Left colon (tissue), 2 donors: ENCODE data around the gene ANKRD12. TPM values are rescaled to one million over a fixed set of nuclear protein-coding genes. Genes with fewer than 3 reads are reported as not detected.

Experiments used
- ATAC-seq: fragments of 200-7000 bp; cut with Tn5 transposase; one replicate; pipeline ENCODE4 v1.9.1; 2020; ENCODE audit warnings: mild to moderate bottlenecking, moderate library complexity
- DNase-seq, 2 donors: peaks; one replicate each; pipeline ENCODE4 v3.0.0-alpha.2; 2020
- intact Hi-C, 2 donors: fragments of 100-400 bp; cut with DNase I in 1 of 2; cut with micrococcal nuclease in 1 of 2; formaldehyde crosslinking; loops; one replicate each; pipeline versions ENCODE4 v1.11.2 to v1.14.0; 2022; cut with DNase I, micrococcal nuclease
- total RNA-seq, 2 donors: library from RNA; stranded (reverse); fragmentation: NEBNext Ultra II Directional; extraction: Animal tissue kit (Norgen Biotek cat#: 25700); gene quantifications; one replicate each; pipeline ENCODE4 v1.2.1, GENCODE V29; 2021
- donor health status: DM: no; HTN: no; CAD: no.
- donor health status: DM: yes; HTN: yes; CAD: no.

ANKRD12 gene
- total RNA-seq, 2 donors from 2014 or later: 44.7 to 64.3 TPM

DNA sequence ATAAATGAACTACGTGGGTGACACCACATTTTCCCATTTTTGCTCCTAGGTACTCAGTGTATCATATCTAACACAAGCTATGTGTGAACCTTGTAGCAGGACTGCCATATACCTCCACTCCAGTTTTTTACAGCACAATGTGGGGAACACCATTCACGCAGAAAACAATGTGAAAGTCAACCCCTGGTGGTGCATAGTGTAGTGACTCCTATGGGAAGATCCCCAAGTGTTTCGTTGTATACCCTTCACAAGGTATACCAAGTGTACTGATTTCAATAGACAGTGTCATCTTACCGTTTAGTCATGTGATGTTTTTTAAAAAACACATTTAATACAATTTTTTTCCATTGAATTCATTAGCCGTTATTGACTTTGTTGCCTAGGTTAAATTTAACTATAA, 68.1 kb downstream of the ANKRD12 start:
- intact Hi-C loops: no loop called here
- ATAC-seq: no peak
- DNase-seq: no peak

DNA sequence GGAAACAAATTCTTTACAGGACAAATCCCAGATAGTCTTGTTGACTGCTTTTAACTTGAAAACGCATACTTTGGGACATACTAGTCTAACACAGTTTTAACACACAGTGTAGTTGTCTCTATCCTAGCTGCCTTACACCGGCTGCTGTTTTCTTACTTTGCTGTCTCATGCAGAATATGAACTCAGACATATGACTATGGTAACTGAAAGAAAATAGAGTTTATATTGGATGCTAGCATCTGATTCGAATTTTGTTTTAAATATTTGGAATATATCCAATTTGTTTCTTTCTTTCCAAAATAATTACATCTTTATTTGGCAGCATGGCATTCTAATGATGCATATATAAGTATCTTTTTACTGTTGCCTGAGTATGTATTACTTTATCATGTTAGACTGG, 69.8 kb downstream of the ANKRD12 start:
- intact Hi-C loops: no loop called here
- ATAC-seq: no peak
- no peak for DNase-seq

DNA sequence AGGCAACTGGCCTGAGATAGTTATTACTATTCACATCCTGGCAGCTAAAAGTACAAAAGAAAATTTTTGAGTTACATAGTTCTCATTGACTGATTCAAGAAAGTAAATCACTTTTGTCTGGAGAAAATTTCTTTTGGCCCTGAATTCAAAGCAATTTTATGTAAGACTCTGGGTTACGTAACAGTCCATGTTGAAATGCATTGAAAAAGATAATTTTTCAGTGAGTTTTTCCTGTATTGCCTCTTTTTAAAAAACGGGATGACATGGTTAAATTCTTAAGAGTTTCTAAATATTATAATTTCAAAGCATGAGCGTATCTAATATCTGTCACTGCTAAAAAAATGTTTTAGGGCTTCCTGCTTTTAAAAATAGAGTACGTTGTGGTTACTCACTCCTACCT, 72.7 kb downstream of the ANKRD12 start:
- no peak for DNase-seq
- intact Hi-C loops: no loop called here
- no peak for ATAC-seq

DNA sequence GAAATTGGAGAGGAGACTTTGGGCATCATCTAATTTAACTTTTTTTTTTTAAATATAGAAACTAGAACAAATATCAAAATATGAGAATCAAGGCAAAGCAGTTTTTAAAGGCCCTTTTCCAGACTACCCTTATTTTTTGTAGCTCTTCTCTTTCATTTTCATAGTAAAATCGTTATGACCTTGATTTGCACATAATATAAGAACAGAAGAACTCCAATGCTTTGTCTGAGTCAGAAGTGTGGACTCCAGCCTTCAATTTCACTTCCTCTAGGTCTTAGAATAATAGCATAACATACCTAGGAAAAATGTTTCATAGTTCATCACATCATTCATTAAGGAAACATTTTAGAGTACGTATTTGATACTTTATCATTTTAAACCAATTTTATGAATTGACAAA, 74.4 kb downstream of the ANKRD12 start:
- intact Hi-C loops: no loop called here
- DNase-seq (no peak), ATAC-seq (no peak)

DNA sequence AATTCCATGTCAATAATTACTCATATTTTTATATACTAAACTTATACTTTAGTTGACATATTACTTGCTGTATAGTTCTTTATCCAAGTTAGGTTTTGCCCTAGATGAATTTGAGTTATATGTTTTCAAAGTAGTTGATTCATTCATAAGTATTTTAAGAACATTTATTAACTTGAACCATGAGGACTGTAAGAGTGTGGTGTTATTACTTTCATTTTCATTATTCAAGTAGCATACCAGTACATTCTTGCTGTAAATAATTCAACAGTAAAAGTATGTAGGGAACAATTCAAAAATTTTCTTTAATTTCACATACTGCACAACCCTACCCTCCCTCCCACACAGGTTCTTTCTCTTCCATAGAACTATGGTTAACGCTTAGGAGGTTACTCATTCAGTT, 75.4 kb downstream of the ANKRD12 start:
- intact Hi-C loops: no loop called here
- DNase-seq (no peak), ATAC-seq (no peak)

DNA sequence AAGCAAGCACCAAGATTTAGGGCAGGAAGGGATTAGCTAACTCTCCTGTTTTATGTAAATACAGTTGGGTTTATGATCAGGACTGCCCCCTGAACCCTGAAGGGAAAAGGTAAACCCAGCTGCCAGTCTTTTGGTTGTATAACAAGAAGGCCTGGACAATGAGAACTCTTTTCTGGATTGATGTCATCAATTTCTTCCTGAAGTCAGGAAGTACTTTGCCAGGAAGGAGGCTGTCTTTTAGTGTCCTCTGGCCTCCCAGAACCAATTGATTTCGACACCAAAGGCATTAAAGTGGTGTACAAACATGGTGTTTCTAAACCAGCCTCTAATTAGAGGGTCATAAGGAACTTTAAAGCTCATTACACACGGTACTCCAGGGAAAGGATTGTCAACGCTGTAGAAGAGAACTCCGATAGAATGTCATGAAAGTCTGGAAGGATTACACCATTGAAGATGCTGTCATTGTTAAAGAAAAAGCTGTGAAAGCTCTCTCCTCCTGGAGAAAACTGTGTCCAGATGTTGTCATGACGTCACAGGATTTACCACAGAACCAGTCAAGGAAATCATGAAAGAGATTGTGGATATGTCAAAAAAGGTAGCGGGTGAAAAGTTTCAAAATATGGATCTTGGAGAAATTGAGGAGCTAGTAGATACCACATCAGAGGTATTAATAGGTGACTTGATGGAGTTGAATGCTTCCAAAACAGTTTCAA, 78.8 kb downstream of the ANKRD12 start:
- ATAC-seq (peak; percentile 89), DNase-seq (no peak)
- intact Hi-C loops: no loop called here

DNA sequence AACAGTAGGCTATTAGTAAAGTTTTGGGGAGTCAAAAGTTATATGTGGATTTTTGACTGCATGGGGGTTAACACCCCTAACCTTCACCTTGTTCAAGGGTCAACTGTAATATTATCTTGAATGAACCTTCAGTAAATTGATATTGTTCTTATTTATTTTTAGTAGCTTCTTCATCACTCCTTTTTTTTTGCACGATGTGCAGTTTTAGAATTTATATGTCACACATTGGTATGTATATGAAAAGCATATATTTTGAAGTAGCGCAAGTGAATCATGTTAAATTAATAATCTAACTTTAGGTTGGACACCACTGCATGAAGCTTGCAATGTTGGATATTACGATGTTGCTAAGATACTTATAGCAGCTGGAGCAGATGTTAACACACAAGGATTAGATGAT, 79.9 kb downstream of the ANKRD12 start:
- intact Hi-C loops: no loop called here
- no peak for ATAC-seq

DNA sequence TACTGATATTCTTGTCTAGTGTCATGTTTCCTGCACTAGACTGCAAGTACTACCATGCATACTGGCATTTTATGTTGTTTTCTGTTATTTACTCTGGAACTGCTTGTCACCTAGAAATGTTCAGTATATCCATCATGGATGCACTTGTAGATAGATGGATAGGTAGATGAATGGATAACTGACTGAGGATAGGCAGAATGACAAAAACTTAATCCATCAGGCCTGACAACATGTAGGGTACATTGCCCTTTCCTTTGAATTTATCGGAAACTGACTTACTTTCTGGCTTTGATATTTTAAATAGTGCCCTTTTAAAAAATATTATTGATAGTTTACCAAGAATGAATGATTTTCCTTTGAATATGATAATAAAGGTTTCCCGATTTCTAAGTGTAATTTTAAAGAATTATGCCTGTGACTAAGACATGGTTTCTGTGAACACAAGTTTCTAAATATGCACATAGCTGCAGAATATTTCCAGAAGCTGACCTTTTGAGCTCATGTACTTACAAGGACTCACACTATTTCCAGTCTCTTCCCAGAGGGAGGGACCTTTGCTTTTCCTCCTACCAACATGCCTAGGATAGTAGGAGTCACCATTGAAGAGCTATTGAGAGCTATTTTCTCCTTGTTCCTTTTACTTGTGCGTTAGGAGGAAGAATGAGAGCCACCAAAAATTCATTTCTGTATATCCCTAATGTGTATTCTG, 81.3 kb downstream of the ANKRD12 start:
- no peak for ATAC-seq
- intact Hi-C loops: no loop called here
- DNase-seq: no peak

More for the DNA sequence above, 79.9 kb downstream of the ANKRD12 start:
- no peak for DNase-seq

GRCh38 chr18:9221040-9221439, 84.5 kb downstream of the ANKRD12 start:
- ATAC-seq (no peak), DNase-seq (no peak)
- intact Hi-C loops: no loop called here

DNA sequence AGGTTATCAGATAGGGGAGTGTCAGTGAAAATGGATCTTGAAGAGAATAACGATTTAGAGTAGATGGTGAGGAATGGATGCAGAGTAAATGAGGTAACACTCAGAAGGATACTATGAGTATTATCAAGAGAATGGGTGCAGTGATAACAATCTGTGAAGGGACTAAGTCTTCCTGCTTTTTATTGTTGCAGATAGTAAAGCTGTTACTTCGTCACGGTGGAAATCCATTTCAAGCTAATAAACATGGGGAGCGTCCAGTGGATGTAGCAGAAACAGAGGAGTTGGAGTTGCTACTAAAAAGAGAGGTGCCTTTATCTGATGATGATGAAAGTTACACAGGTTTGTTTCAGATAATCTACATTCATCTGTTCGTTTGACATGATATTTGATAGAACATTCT, 85.1 kb downstream of the ANKRD12 start:
- no peak for ATAC-seq
- no peak for DNase-seq
- intact Hi-C loops: no loop called here

GRCh38 chr18:9223356-9223755, 86.8 kb downstream of the ANKRD12 start:
- intact Hi-C loops: no loop called here
- DNase-seq (no peak), ATAC-seq (no peak)

- DNase-seq (no peak), ATAC-seq (no peak)
- intact Hi-C loops: no loop called here
Measured at GRCh38 chr18:9226463-9226862, 89.9 kb downstream of the ANKRD12 start.

DNA sequence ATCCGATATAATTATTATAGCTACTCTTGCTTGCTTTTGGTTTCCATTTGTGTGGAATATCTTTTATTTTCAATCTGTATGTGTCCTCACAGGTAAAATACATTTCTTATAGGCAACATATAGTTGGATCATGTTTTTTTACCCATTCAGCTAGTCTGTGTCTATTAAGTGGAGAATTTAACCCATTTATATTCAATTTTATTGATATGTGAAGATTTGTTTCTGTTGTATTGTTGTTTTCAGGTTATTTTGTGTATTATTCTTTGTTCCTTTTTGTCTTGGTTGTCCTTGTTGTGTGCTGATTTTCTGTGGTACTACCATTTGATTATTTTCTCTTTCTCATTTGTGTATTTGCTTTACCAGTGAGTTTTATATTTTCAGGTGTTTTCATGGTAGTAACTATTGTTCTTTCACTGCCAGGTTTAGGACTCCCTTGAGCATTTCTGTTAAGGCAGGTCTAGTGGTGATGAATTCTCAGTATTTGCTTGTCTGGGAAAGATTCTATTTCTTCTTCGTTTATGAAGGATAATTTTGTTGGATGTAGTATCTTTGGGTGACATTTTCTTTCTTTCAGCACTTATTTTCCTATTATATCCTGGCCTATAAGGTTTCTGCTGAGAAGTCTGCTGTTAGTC, 95.4 kb downstream of the ANKRD12 start:
- DNase-seq (no peak), ATAC-seq (no peak)
- intact Hi-C loops: no loop called here

DNA sequence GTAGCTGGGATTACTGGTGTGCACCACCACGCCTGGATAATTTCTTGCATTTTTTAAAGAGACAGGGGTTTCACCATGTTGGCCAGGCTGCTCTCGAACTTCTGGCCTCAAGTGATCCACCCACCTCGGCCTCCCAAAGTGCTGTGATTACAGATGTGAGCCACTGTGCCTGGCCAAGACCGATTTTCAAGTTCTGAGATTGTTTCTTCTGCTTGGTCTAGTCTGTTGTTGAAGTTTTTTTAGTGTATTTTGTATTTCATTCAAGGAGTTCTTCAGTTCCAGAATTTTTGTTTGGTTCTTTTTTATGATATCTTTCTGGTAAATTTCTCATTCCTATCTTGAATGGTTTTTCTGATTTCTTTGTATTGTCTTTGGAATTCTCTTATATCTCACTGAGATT, 96.4 kb downstream of the ANKRD12 start:
- ATAC-seq (no peak), DNase-seq (no peak)
- intact Hi-C loops: no loop called here

DNA sequence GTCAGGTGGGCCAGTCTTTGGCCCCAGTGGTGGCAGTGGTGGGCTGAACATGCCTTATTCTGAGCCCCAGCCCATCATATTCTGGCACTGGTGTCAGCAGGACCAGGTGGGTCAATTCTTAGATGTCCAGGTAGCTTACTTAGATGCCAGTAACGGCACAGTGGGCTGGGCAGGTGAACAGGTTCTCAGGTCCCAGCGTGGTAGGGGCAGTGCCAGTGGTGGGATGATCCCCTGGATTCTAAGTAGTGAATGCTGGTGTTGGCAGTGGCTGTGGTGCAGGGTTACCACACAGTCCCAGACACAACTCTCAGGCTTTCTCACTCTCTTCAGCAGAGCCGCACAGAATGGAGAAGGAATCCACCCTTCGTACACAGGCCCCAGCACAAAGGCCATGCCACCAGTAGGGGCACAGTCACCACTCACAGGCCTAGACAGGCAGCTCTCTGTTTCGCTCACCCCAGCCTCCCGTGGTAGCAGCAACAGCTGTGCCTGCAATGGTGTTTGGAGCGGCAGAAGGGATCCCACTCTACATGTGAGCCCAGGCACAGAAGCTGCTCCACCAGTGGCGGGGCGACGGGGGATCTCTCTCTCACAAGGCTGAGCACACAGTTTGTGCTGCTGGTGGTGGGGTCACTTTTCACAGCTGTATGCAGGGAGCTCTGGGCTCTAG, 97.3 kb downstream of the ANKRD12 start:
- intact Hi-C loops: no loop called here
- DNase-seq (no peak), ATAC-seq (no peak)

DNA sequence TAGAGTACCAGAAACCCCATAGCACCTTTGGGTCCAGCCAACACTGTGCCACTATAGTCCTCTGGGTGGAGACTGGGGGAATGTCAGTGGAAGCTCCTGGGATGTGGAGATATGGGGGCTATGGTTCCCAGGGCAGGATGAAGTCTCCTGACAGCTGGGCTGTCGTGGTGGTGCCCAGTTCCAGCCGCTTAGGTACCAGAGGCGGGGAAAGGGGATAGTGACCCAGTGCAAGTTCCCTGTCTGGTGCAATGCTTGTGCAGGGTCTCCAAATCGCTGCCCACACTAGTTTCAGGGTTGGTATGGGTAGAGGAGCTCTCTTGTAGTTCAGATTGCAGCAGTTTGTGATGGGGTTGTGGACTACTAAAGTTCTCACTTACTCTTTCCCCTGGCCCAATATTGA, 97.9 kb downstream of the ANKRD12 start:
- intact Hi-C loops: no loop called here
- no peak for DNase-seq
- ATAC-seq: no peak

- no peak for DNase-seq
- intact Hi-C loops: no loop called here
- no peak for ATAC-seq
Measured at GRCh38 chr18:9237981-9238380, 101.4 kb downstream of the ANKRD12 start.

- no peak for DNase-seq
- intact Hi-C loops: no loop called here
- ATAC-seq: no peak
Measured at GRCh38 chr18:9239720-9240119, 103.1 kb downstream of the ANKRD12 start.

GRCh38 chr18:9240270-9240669, 103.7 kb downstream of the ANKRD12 start:
- intact Hi-C loops: no loop called here
- DNase-seq (no peak), ATAC-seq (no peak)

DNA sequence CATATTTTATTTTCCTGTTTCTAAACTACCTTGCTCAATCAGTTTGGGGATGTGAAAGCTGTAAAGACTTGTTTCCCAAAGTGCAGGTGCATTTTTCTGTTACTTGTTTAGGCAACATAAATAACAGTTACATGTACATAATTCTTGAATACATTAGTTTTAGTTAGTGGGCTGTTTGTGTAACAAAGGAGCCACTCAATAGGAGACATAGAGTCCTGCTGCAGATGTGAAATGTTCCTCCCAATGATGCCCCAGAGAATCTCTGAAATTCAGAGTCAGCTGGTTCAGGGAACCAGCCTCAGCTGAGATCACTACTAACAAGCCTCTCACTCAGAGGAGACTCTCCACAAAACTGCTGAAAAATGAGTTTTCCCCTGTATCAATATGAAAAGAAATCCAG, 106.4 kb downstream of the ANKRD12 start:
- ATAC-seq (no peak), DNase-seq (no peak)
- intact Hi-C loops: no loop called here
